Liver (tissue), 9 donors: Measurements from ENCODE around the gene KIF26B. TPM values are rescaled to one million over a fixed set of nuclear protein-coding genes. Genes with fewer than 3 reads are reported as not detected.

Experiments
- DNase-seq: peaks from one replicate; pipeline ENCODE4 v3.0.0-alpha.2; 2017; ENCODE audit warnings: low spot score
- H3K27ac ChIP-seq, 2 donors: one replicate each; pipeline ENCODE4 v1.7.0; 2013; ENCODE audit warnings: inconsistent platforms in 2 of 2, low read length in 2 of 2, control low read depth in 1 of 2, low read depth in 1 of 2, mild to moderate bottlenecking in 1 of 2
- H3K27me3 ChIP-seq, 4 donors: one replicate each; pipeline versions ENCODE4 v1.6.1 to v1.7.0; 2013; ENCODE audit warnings: low read length in 3 of 4, inconsistent platforms in 1 of 4, mild to moderate bottlenecking in 1 of 4, moderate library complexity in 1 of 4; ENCODE audit not compliant: control insufficient read depth in 4 of 4, insufficient read depth in 4 of 4
- H3K36me3 ChIP-seq, 4 donors: one replicate each; pipeline versions ENCODE4 v1.6.1 to v1.7.0; 2013; ENCODE audit warnings: low read length in 3 of 4, mild to moderate bottlenecking in 3 of 4, low read depth in 1 of 4, moderate library complexity in 1 of 4; ENCODE audit not compliant: control insufficient read depth in 4 of 4, insufficient read depth in 3 of 4
- H3K4me1 ChIP-seq, 4 donors: one replicate each; pipeline versions ENCODE4 v1.6.1 to v1.7.0; 2013; ENCODE audit warnings: low read length in 3 of 4, mild to moderate bottlenecking in 3 of 4, moderate library complexity in 1 of 4; ENCODE audit not compliant: control insufficient read depth in 4 of 4, insufficient read depth in 4 of 4
- H3K4me3 ChIP-seq, 3 donors: one replicate each; pipeline versions ENCODE4 v1.6.1 to v1.7.0; 2013; ENCODE audit warnings: low read length in 3 of 3, control low read depth in 1 of 3, low read depth in 1 of 3, mild to moderate bottlenecking in 1 of 3
- H3K9ac ChIP-seq, 2 donors: one replicate each; pipeline ENCODE4 v1.7.0; 2013; ENCODE audit warnings: low read length in 2 of 2, mild to moderate bottlenecking in 2 of 2, moderate library complexity in 2 of 2, control low read depth in 1 of 2, low read depth in 1 of 2
- H3K9me3 ChIP-seq, 4 donors: one replicate each; pipeline versions ENCODE4 v1.6.1 to v1.7.0; 2013; ENCODE audit warnings: low read length in 3 of 4; ENCODE audit not compliant: control insufficient read depth in 4 of 4
- EGR1 ChIP-seq, 2 donors: IDR thresholded peaks; 2 replicates each; pipeline ENCODE4 v1.6.1; 2016 to 2018; ENCODE audit warnings: antibody characterized with exemption in 2 of 2, low read depth in 2 of 2
- FOXA2 ChIP-seq: IDR thresholded peaks from 2 replicates; pipeline ENCODE4 v1.6.1; 2016; ENCODE audit warnings: antibody characterized with exemption
- GABPA ChIP-seq, 2 donors: IDR thresholded peaks in 1 of 2; conservative IDR thresholded peaks in 1 of 2; 2 replicates each; pipeline ENCODE4 v1.6.1; 2016; ENCODE audit warnings: antibody characterized with exemption in 2 of 2, mild to moderate bottlenecking in 1 of 2, moderate library complexity in 1 of 2
- NR2F2 ChIP-seq: IDR thresholded peaks from 2 replicates; pipeline ENCODE4 v1.6.1; 2016; ENCODE audit warnings: antibody characterized with exemption
- RAD21 ChIP-seq, 2 donors: IDR thresholded peaks; 2 replicates each; pipeline ENCODE4 v1.6.1; 2016; ENCODE audit warnings: antibody characterized with exemption in 2 of 2, mild to moderate bottlenecking in 2 of 2
- RXRA ChIP-seq, 2 donors: IDR thresholded peaks; 2 replicates each; pipeline ENCODE4 v1.6.1; 2017 to 2018; ENCODE audit warnings: antibody characterized with exemption in 2 of 2, mild to moderate bottlenecking in 1 of 2
- SP1 ChIP-seq: IDR thresholded peaks from 2 replicates; pipeline ENCODE4 v1.6.1; 2018; ENCODE audit warnings: antibody characterized with exemption, mild to moderate bottlenecking
- TAF1 ChIP-seq: conservative IDR thresholded peaks from 2 replicates; pipeline ENCODE4 v1.6.1; 2016; ENCODE audit warnings: antibody characterized with exemption, mild to moderate bottlenecking
- YY1 ChIP-seq: IDR thresholded peaks from 2 replicates; pipeline ENCODE4 v1.6.1; 2016; ENCODE audit warnings: antibody characterized with exemption, mild to moderate bottlenecking
- WGBS: extraction: QIAGEN DNeasy Blood & Tissue Kit; methylation state at CpG from one replicate; pipeline ENCODE4 v1.1.7; 2013; 5-methylcytosine and 5-hydroxymethylcytosine counted together
- polyA plus RNA-seq, 2 donors: library from polyadenylated mRNA; stranded (reverse) in 1 of 2; unstranded in 1 of 2; fragments of 200-250 nt in 1 of 2; fragments of >200 nt in 1 of 2; fragmentation: Nextera tagmentation in 1 of 2; extraction: Ambion mirVana in 1 of 2; gene quantifications; one replicate each; pipeline versions ENCODE4 v1.2.1 to v1.2.3, GENCODE V29; 2013 to 2015
- total RNA-seq, 2 donors: library from RNA; depleted of rRNA; stranded (reverse); fragments of >200 nt; gene quantifications; one replicate each; pipeline ENCODE4 v1.2.3, GENCODE V29; 2014
- TF ChIP-seq, protein P1 (sequence below): IDR thresholded peaks from 2 replicates; pipeline ENCODE4 v1.6.1; 2016; ENCODE audit warnings: antibody characterized with exemption
- TF ChIP-seq, protein P2 (sequence below): fragments of 150-350 bp; IDR thresholded peaks from 2 replicates; pipeline ENCODE4 v1.5.1; 2017; ENCODE audit warnings: improper control_type of control experiment, low read depth, low read length; ENCODE audit not compliant: missing input control
- TF ChIP-seq, protein P3 (sequence below): IDR thresholded peaks from 2 replicates; pipeline ENCODE4 v1.6.1; 2016; ENCODE audit warnings: antibody characterized with exemption, mild to moderate bottlenecking
- TF ChIP-seq, protein P4 (sequence below): IDR thresholded peaks from 2 replicates; pipeline ENCODE4 v1.6.1; 2016; ENCODE audit warnings: antibody characterized with exemption
- donor health status: healthy.
- donor health status: healthy.
- donor health status: healthy.
- donor health status: healthy.
- donor health status: healthy.

KIF26B gene
- total and polyA plus RNA-seq, 4 donors, result 0.10 to 1.7 (median 0.34) TPM

DNA sequence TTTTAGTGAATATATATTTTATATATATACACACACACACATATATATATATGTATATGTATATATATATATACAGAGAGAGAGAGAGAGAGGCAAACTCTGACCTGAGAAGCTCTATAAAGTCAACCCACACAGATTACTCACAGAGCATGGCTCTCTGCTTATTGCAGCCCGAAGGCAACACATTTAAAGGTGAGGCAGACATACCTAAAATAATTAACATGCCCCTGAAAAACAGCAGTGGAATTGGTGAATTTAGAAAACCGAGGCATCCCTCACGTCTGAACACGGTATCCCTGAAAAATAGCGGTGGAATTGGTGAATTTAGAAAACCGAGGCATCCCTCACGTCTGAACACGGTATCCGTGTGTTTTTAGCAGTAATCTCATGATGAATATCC lies 228.2 kb downstream of the KIF26B start:
- Histone ChIP-seq H3K9me3 (no peaks in the 10 kb centered on the region), H3K9ac (no peak overlapping the region), H3K27ac (no peak overlapping the region), H3K4me3 (no peak overlapping the region), H3K27me3 (no peaks in the 10 kb centered on the region), H3K4me1 (no peaks in the 10 kb centered on the region), H3K36me3 (no peaks in the 10 kb centered on the region)
- DNase-seq, result no peak
- 89% methylated on average over 9 of the region's 9 CpGs for WGBS
- TF ChIP-seq SP1, result no peak
- TF ChIP-seq TAF1, result no peak
- TF ChIP-seq NR2F2, result no peak
- TF ChIP-seq, protein P1, sequence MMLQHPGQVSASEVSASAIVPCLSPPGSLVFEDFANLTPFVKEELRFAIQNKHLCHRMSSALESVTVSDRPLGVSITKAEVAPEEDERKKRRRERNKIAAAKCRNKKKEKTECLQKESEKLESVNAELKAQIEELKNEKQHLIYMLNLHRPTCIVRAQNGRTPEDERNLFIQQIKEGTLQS, result no peak
- TF ChIP-seq, protein P2, sequence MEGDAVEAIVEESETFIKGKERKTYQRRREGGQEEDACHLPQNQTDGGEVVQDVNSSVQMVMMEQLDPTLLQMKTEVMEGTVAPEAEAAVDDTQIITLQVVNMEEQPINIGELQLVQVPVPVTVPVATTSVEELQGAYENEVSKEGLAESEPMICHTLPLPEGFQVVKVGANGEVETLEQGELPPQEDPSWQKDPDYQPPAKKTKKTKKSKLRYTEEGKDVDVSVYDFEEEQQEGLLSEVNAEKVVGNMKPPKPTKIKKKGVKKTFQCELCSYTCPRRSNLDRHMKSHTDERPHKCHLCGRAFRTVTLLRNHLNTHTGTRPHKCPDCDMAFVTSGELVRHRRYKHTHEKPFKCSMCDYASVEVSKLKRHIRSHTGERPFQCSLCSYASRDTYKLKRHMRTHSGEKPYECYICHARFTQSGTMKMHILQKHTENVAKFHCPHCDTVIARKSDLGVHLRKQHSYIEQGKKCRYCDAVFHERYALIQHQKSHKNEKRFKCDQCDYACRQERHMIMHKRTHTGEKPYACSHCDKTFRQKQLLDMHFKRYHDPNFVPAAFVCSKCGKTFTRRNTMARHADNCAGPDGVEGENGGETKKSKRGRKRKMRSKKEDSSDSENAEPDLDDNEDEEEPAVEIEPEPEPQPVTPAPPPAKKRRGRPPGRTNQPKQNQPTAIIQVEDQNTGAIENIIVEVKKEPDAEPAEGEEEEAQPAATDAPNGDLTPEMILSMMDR, result no peak
- no peak for TF ChIP-seq RXRA (IDR thresholded peaks at IDR 0.05)
- TF ChIP-seq YY1, result no peak
- no peak for TF ChIP-seq RAD21 (IDR thresholded peaks at IDR 0.05)
- TF ChIP-seq EGR1 (IDR thresholded peaks at IDR 0.05; ENCODE audit: low read depth in 2 of 2), result no peak
- TF ChIP-seq, protein P3, sequence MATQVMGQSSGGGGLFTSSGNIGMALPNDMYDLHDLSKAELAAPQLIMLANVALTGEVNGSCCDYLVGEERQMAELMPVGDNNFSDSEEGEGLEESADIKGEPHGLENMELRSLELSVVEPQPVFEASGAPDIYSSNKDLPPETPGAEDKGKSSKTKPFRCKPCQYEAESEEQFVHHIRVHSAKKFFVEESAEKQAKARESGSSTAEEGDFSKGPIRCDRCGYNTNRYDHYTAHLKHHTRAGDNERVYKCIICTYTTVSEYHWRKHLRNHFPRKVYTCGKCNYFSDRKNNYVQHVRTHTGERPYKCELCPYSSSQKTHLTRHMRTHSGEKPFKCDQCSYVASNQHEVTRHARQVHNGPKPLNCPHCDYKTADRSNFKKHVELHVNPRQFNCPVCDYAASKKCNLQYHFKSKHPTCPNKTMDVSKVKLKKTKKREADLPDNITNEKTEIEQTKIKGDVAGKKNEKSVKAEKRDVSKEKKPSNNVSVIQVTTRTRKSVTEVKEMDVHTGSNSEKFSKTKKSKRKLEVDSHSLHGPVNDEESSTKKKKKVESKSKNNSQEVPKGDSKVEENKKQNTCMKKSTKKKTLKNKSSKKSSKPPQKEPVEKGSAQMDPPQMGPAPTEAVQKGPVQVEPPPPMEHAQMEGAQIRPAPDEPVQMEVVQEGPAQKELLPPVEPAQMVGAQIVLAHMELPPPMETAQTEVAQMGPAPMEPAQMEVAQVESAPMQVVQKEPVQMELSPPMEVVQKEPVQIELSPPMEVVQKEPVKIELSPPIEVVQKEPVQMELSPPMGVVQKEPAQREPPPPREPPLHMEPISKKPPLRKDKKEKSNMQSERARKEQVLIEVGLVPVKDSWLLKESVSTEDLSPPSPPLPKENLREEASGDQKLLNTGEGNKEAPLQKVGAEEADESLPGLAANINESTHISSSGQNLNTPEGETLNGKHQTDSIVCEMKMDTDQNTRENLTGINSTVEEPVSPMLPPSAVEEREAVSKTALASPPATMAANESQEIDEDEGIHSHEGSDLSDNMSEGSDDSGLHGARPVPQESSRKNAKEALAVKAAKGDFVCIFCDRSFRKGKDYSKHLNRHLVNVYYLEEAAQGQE, result no peak

DNA sequence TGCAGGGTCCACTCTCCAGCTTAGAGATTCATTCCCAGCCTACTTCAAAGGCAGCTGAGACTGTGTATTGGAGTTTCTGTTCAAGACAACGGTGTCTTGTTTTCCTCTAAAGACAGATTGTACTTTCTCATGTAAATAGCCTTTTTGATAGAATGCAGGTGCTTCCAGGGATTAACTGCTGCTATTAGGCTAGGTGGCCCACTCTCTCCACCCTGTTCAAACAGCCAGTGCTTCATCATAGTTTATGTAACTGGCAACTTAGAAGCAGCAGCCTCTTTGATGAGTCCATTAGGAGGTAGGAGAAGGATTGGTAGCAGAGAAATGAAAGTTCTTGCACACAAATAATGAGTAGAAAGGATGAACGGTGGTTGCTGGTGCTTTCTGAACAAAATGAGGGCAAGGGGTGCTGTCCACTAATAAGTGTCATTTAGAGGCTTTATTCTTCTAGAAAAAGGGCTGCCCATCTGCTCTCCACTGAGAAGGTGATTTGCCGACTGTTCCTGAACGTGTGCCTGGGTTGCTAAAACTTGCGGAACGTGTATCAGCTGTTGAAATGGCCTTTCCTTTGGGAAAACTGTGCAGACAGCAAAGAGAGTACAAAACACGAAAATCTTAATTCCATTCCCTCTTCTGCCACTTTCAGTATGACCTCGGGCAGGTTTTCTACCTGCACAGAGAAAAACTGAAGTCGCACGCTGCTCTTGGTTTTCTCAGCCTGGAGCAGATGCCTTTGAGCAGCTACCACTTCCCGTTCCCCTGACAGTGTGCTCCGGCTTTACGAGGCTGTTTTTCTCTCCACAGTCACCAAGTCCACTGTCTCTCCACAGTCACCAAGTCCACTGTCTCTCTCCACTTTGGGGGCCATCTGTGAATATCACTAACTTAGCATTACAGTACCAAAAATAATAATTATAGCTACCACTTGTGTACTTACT lies 228.9 kb downstream of the KIF26B start:
- Histone ChIP-seq H3K27ac (no peak overlapping the region), H3K36me3 (no peaks in the 10 kb centered on the region), H3K27me3 (no peaks in the 10 kb centered on the region), H3K9me3 (no peaks in the 10 kb centered on the region), H3K4me1 (peaks cover 0 to 2% (median 0%) of the 10 kb centered on the region in 4 donors), H3K4me3 (no peak overlapping the region), H3K9ac (no peak overlapping the region)
- DNase-seq, result no peak
- 78% methylated on average over 13 of the region's 13 CpGs for WGBS
- TF ChIP-seq, protein P4, sequence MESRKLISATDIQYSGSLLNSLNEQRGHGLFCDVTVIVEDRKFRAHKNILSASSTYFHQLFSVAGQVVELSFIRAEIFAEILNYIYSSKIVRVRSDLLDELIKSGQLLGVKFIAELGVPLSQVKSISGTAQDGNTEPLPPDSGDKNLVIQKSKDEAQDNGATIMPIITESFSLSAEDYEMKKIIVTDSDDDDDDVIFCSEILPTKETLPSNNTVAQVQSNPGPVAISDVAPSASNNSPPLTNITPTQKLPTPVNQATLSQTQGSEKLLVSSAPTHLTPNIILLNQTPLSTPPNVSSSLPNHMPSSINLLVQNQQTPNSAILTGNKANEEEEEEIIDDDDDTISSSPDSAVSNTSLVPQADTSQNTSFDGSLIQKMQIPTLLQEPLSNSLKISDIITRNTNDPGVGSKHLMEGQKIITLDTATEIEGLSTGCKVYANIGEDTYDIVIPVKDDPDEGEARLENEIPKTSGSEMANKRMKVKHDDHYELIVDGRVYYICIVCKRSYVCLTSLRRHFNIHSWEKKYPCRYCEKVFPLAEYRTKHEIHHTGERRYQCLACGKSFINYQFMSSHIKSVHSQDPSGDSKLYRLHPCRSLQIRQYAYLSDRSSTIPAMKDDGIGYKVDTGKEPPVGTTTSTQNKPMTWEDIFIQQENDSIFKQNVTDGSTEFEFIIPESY, result no peak
- TF ChIP-seq YY1 (no peak), RAD21 (IDR thresholded peaks at IDR 0.05) (no peak), RXRA (IDR thresholded peaks at IDR 0.05) (no peak), SP1 (no peak), FOXA2 (no peak), GABPA (IDR thresholded peaks at IDR 0.05 in 1 of 2, conservative IDR thresholded peaks at IDR 0.05 in 1 of 2) (no peak), TAF1 (no peak), NR2F2 (no peak)
- TF ChIP-seq, protein P3, result no peak
- TF ChIP-seq, protein P2, result no peak
- TF ChIP-seq, protein P1, result no peak
